ENCODE data around the gene CHN2.

The CHN2 gene

GRCh38 chr7:29315122-29315891, 120.7 kb downstream of the CHN2 start:
- no peak for DNase-seq

DNA sequence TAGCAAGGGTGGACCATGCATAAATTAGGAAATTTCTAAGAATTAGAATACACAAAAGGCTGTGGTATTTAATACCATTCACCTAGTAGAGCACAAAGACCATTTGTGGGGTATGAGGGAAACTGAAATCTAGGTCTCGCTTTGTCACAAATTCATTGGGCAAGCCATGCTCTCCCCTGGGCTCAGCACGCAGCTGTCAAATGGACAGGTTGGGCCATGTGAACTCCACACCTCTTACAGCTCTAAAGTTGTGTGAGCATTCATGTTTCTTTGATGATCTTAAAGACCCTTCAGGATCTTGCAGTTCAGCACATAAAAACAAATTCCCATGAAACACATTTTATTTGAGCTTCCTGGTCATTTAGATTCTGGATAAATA, 121.3 kb downstream of the CHN2 start:
- no peak for DNase-seq

GRCh38 chr7:29316926-29317325, 122.4 kb downstream of the CHN2 start:
- no peak for DNase-seq

DNA sequence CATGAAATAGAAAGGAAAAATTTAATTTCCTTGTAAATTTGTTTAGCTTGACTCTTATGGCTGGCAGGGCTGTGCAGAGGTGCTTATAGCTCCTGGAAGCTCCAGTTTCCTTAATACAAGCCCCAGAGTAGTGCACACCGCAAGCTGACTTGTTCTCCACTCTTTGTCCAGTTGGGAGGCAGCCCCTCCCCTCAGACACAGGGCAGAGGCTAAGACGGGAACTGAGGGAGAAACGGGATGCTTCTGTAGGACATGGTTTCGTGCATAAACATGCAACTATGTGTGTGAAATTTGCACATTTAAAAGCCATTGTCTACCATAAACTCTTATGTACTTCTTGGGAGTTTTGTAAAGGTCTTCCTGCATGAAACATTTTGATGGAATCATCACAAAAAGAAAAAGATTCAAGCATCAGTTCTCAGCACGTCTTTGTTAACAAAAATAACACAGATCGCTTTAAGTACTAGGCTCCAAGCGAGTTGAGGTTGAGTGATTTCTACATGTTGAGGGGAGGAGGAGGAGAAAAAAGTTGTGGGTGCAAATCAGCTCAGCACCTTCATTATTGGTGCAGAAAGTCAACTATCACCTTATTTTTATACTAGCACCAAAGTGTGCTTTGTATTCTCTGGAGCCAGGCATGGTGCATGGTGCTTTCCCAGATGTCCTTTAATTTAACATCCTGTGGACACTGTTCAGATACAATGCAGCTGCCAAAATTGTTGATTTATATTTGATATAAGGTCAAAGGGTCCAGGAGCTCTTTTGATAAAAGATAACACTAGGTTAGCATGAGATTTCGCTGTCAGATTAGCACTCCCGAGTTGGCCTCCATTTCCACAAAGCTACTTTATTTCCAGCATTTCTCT, 124.5 kb downstream of the CHN2 start:
- no peak for DNase-seq

GRCh38 chr7:29319719-29320521, 125.3 kb downstream of the CHN2 start:
- DNase-seq: no peak

- no peak for DNase-seq
These were observed 126.0 kb downstream of the CHN2 start for GRCh38 chr7:29320577-29320976.

- DNase-seq: no peak
These were observed 127.6 kb downstream of the CHN2 start for GRCh38 chr7:29322023-29322712.

DNA sequence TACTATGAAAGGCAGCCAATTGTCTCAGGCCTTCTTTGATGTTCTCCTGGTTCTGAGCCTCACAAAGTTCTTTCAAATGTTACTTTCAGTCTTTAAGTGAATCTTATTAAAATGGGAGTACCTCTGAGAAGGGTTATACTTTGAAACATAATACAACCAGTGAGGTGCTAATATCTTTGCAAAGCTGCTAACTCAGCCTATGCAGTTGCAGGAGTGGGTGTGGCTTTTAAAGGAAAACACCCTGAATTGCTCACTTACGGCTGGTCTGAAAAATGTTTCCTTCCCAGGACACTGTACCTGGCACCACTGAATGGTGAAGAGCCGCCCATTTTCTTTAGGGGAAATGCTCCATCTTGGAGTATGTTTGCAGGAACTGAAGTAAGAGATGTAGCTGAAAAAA, 130.9 kb downstream of the CHN2 start:
- no peak for DNase-seq

DNA sequence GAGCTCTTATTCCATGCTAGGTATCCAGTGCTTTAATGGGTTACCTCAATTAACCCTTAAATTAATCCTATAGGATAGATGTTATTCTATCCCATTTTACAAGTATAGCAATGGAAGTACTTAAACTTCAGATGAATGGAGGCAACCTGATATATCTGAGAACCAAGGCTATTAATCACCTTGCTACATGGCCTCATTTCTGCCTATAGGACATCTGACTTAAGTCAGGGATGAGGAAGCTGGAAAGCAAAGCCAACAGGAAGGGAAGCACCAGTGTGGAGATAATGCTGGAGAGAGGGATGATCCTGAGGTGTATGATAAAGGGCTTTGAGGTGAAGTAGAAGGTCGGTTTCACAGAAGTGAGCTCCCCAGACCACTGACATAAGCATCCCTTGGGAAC, 132.3 kb downstream of the CHN2 start:
- DNase-seq: no peak

- no peak for DNase-seq
These were observed 132.9 kb downstream of the CHN2 start for GRCh38 chr7:29327455-29327854.

DNA sequence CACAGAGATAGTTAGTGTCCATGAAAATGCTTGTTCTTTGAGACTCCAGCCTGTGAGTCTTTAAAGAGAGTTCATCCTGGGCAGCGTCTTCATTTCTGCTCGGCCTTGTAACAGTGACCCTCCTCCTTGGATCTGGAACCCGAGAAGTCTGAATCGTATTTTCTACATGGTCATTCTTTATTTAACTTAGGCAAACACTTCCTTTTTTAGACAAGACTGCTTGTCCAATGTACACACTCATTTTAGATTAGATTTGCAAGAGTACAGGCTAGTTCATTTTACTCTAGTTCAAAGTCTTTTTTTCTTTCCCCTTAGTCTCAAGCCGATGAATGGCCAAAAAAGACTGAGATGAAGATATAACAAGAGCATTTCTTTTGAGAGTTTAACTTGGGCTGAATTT, 133.5 kb downstream of the CHN2 start:
- DNase-seq: no peak

GRCh38 chr7:29328811-29329210, 134.2 kb downstream of the CHN2 start:
- DNase-seq: no peak

GRCh38 chr7:29329686-29330085, 135.1 kb downstream of the CHN2 start:
- DNase-seq: no peak

- DNase-seq: no peak
These were observed 135.6 kb downstream of the CHN2 start for GRCh38 chr7:29330136-29330535.

GRCh38 chr7:29331163-29331562, 136.6 kb downstream of the CHN2 start:
- no peak for DNase-seq

DNA sequence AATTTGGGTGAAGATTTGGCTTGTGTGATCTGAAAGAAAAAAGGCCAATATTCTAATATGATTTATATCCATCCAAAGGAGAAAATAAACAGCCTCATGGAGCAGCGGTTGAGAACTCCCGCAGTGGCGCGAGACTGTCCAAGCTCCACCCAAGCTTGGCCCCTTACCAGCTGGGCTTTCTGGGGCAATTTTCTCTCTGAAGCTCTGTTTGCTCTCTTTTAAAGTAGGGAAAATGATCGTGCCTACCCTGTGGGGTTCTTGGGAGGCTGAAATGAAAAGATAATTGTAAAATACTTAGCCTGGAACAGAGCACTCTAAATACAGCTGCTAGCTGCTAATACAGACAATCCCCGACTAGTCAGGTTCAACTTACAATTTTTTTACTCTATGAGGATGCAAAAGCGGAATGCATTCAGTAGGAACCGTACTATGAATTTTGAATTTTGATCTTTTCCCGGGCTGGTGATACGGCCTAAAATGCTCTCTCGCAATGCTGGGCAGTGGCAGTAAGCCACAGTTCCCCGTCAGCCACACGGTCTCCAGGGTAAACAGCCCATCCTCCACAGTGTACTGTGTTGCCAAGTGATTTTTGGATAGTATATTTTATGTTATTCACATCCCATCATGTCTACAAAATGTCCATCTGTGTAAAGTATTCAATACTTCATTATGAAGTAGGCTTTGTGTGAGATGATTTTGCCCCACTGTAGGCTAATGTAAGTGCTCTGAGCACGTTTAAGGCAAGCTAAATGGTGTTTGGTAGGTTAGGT, 137.7 kb downstream of the CHN2 start:
- no peak for DNase-seq

DNA sequence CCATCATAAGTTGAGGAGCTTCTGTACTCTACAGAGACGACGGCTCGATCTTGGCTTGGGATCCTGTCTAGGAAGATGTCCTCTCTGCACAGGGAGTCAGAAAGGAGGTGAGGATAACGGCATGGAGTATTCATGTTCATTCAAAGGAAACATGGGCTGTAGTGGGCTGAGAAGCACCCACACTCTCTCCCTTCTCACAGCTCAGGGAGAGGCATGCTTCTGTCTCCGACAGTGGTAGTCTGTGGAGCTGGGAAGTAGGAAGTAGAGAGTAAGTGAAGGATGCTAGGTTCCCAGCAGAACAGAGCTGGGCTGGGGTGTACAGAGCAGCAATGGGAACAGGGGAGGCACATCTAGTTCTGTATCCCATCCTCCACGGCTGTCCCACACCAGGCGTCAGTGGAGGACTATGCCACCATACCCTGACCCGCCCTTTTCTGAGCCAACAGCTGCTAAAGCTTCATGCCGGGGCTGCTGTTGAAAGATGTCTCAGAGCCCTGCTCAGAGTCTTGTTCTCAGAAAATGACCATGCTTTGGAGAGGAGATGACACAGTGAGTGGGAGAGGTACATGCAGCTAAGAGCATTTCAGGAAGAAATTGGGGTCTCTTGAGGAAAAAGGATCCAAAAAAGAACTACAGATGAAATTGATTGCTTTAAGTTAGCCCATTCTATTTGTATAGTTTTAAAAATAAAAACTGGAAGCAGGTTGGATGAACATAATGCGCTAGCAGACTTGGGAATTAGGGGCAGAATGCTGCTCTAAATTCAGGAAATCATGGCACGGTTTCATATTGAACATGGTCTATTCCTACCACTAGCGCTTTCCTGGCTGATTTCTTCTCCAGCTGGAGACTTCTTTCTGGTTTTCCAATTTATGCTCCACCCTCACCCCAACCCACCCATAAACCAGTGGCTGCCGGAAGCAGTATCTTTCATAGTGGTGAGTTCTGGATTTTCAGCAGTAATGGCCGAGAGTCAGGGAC, 138.6 kb downstream of the CHN2 start:
- no peak for DNase-seq

- DNase-seq: no peak
These were observed 140.9 kb downstream of the CHN2 start for GRCh38 chr7:29335188-29336083.

DNA sequence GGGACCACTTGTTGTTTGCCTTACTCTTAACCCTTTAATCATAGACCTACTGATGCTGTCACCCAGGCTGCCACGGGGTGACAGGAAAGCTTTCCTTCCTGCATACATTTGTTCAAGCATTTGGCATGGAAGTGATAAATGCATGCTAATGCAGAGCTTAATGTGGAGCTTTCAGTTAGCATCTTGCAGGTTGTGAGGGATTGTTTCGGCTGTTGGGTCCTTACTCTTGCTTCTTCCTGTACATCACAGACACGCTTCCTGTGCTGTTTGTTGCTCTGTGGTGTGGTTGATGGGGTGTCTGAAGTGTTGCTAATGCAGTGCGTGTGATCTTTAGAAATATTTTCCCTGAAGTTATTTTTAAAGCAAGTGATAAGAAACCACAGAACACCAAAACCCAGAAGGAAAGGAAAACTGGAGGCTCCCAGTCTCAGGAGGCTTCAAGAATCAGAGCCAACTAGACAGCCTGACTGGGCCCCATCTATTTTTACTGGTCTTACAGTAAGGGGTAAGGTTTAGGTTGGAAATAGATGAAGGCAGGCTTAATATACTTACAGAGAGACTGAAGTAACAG, 143.1 kb downstream of the CHN2 start:
- no peak for DNase-seq
